HG03460 (cell line): ENCODE results near the gene IGLL1.

ENCODE experiments used
- ATAC-seq: cut with Tn5 transposase; IDR thresholded peaks from one replicate; pipeline ENCODE4 v1.9.1; 2021; ENCODE audit not compliant: unreplicated experiment

The IGLL1 gene

DNA sequence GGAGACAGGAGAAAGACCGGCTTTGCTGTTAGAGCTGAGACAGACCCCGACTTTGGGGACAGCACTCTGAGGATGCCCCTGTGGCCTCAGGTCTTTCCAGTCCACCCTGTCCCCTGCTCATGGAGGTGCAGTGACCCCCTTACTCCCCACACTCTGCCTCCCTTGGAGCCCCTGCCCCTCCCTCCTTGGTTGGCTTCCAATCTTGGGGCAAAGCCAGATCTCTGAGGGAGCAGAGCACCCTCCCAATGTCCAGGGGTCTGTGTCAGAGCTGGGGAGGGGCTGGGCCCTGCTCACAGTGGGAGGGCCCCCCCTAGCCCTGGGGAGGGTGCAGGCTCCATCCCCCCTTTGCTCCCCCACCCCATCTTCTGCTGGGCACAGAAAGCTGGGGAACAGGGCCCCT, 50.0 kb downstream of the IGLL1 start:
- ATAC-seq: no peak

DNA sequence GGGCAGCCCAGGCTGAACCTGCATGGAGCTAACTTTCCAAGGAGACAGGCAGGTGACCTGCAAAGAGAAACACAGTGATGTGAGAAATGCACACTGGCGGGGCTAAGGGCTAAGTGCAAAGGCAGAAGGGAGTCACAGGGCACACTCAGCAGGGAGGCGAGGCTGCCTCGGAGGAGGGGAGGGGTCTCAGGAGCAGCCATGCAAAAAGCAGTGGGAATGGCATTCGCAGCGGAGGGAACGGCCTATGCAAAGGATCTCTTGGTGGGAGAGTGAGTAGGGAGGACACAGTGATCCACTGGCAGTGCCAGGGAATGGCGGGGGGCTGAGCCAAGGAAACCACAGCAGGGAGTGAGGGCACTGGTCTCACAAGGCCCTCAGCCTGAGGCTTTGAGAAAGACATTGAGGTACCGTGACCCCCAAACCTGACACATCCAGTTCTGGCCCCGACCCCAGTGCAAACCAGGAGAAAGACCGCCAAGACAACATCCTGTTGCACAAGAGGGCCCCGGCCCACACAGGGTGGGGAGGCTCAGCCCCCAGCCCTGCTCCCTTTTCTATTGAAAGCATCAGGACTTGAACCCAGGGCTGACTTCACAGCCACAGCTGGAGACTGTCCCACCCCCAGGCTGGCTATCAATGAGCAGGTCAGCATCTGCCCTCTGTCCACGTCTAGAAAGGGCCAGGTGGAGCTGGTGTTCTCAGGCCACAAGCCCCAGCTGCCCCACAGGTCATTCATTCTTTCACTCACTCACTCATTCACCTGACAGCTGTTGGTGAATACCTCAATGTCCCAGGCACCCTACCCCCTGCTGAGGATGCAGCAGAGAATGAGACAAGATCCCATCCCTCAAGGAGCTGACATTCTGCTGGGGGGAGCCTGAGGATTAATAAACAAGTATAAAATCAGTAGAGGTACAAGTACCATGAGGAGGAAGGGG, 50.7 kb downstream of the IGLL1 start:
- ATAC-seq: no peak

DNA sequence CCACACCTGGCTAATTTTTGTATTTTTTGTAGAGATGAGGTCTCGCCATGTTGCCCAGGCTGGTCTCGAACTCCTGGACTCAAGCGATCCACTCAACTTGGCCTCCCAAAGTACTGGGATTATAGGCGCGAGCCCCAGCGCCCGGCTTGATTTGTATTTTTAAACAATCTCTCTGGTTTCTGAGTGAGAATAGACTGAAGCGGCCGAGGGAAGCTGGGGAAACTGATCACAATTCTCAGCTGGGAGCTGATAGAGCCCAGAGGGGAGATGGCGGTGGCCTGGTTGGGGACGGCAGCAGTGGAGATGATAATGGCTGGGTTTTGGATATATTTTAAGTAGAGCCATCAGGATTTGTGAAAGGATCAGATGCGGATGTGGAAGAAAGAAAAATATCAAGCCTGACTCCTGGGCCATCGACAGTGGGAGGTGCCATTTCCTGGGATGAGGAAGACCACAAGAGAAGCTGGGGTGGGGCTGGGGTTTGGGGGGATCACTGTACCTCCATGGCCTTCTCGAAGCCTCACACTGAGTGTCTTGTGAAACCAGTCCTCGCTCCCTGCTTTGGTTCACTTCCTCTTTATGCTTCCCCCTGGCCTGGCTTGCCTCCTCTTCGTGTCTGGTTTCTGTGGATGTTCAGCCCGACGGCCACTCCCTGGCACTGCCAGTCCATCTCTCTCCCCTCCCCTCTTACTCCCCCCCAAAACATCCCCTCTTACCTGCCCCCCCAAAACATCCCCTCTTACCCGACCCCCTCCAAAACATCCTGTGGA, 51.9 kb downstream of the IGLL1 start:
- no peak for ATAC-seq

DNA sequence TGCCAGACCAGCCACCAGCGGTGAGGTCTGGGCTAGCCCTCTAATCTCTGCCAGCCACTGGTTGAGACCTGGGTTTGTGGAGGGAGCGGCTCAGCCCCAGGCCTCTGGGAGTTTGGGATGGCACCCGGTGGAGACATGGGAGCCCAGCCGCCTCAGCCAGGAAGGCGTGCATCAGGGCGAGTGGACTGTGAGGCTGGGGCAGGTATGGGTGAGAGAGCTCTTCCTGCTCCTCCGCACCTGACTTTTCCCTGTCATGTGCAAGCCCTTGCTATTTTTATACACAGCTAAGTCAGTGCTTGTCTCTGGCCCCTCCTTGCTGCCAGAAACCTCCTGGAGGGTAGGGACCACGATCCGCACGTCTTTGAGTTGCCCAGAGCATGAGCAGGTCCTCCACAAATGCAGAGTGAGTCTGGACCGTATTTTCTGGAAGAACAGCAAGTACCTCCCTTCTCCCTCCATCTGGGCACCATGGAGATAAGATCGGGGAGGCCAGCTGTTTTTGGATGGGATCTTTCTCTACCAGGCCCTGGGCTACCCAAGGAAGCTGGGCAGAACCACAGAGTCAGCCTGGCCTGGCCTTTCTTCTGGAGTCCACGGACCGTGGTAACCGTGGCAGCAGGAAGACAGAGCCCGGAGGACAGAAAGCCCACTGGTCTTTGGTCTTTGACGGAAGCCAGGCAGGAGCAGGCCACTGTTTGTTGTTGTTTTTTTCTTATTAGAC, 53.3 kb downstream of the IGLL1 start:
- ATAC-seq: no peak

DNA sequence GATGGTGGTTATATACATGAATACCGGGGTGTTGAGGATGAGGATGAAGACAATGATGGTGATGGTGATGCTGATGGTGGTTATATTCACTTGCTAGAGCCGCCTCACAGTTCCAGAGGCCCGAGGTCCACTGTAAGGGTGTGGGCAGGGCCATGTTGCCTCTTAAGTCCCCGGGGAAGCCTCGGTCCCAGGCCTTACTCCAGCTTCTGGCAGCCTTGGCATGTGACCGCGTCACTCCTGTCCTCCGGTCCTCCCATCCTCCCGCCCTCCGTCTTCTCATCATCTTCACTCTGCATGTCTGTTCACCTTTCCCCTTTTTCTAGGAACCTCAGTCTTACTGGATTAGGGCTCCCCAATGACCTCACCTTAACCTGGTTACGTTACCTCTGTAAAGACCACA, 54.6 kb downstream of the IGLL1 start:
- ATAC-seq: no peak

DNA sequence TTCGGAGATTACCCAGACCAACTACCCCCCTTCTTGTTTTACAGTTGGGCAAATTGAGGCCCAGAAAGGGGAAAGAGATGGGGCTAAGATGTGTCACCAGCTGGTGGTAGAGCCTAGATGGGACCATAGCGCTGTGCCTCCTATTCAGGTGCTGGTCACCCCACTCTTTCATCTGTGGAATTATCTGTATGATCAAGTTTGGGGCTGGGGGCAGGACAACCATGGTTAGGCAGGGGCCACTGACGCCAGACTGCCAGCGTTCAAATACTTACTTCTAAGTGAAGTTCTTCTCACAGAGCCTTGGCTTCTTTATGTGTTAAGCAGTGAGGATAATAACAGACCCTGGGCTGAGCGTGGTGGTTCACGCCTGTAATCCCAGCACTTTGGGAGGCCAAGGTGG, 55.9 kb downstream of the IGLL1 start:
- ATAC-seq: no peak

DNA sequence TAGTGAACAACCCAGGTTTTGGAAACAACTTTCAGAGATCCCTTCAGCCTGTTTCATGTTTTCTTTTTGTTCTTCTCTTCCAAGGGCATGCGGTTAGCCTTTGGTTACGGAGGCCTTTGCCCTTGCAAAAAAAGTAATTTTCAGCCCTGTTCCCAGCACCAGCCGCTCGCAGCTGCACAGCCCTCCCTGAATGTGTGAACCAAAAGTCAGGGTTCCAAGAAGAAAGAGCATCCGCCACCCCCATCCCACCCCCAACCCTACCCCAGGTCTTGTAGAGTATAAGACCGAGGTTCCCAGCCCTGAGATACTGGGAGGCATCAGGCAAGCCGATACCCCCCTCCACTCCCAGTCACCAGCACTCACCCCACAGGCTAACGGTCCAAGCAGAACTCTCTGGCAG, 56.4 kb downstream of the IGLL1 start:
- ATAC-seq: no peak
